Cardiac septum (tissue), 1 donor: ENCODE data around the gene TNS1. TPM values are rescaled to one million over a fixed set of nuclear protein-coding genes. Genes with fewer than 3 reads are reported as not detected.

ENCODE experiments used
- DNase-seq: peaks from one replicate; pipeline ENCODE4 v3.0.0-alpha.2; 2020; ENCODE audit warnings: low spot score
- intact Hi-C: fragments of 100-400 bp; cut with DNase I; formaldehyde crosslinking; loops from one replicate; pipeline ENCODE4 v1.14.0; 2022
- total RNA-seq: library from RNA; stranded (reverse); fragmentation: NEBNext Ultra II Directional; extraction: Animal tissue kit (Norgen Biotek cat#: 25700); gene quantifications from one replicate; pipeline ENCODE4 v1.2.1, GENCODE V29; 2021
- donor health status: DM: no; HTN: no; CAD: no.

The TNS1 gene
- total RNA-seq, 1 donor from 2014 or later = 870 TPM

- intact Hi-C loops = loop anchor here (1.0 to 5.0 kb wide), 4 partner anchors 44 to 199 kb away; no protein-coding TSS in a partner anchor
- peak; percentile 91 for DNase-seq
Measured at GRCh38 chr2:217988014-217988839, 14.6 kb downstream of the TNS1 start.

- intact Hi-C loops = loop anchor here (5.0 kb wide), 1 partner anchor 85 kb away; no protein-coding TSS in a partner anchor
- peak; percentile 75 for DNase-seq
Measured at GRCh38 chr2:217987391-217987790, 15.4 kb downstream of the TNS1 start.

GRCh38 chr2:217986256-217986961 is 16.4 kb downstream of the TNS1 start:
- DNase-seq = peak; percentile 63
- intact Hi-C loops = loop anchor here (5.0 kb wide), 1 partner anchor 84 kb away; no protein-coding TSS in a partner anchor

GRCh38 chr2:217983276-217984233 is 19.2 kb downstream of the TNS1 start:
- DNase-seq = no peak
- intact Hi-C loops = no loop called here

- intact Hi-C loops = no loop called here
- peak; percentile 29 for DNase-seq
Measured at GRCh38 chr2:217981971-217982370, 20.8 kb downstream of the TNS1 start.

GRCh38 chr2:217981084-217981730 is 21.6 kb downstream of the TNS1 start:
- DNase-seq = peak; percentile 70
- intact Hi-C loops = no loop called here

- intact Hi-C loops = no loop called here
- peak; percentile 77 for DNase-seq
Measured at GRCh38 chr2:217980591-217980990, 22.2 kb downstream of the TNS1 start.

GRCh38 chr2:217980036-217980435 is 22.8 kb downstream of the TNS1 start:
- intact Hi-C loops = no loop called here
- DNase-seq = peak; percentile 77

GRCh38 chr2:217979151-217979811 is 23.5 kb downstream of the TNS1 start:
- intact Hi-C loops = no loop called here
- DNase-seq = peak; percentile 69

GRCh38 chr2:217978536-217979150 is 24.2 kb downstream of the TNS1 start:
- peak; percentile 77 for DNase-seq
- intact Hi-C loops = no loop called here

GRCh38 chr2:217977840-217978535 is 24.8 kb downstream of the TNS1 start:
- DNase-seq = peak; percentile 72
- intact Hi-C loops = no loop called here

- intact Hi-C loops = no loop called here
- peak; percentile 57 for DNase-seq
Measured at GRCh38 chr2:217976301-217976700, 26.5 kb downstream of the TNS1 start.

- DNase-seq = peak; percentile 41
- intact Hi-C loops = no loop called here
Measured at GRCh38 chr2:217975626-217976025, 27.2 kb downstream of the TNS1 start.

GRCh38 chr2:217974389-217975005 is 28.3 kb downstream of the TNS1 start:
- intact Hi-C loops = no loop called here
- DNase-seq = peak; percentile 62

GRCh38 chr2:217973008-217973787 is 29.6 kb downstream of the TNS1 start:
- intact Hi-C loops = no loop called here
- peak; percentile 41 for DNase-seq

GRCh38 chr2:217972490-217972889 is 30.3 kb downstream of the TNS1 start:
- DNase-seq = peak; percentile 20

More at GRCh38 chr2:217972490-217972889, 30.3 kb downstream of the TNS1 start:
- intact Hi-C loops = no loop called here
